ENCODE data around the gene KRTAP10-12. TPM values are rescaled to one million over a fixed set of nuclear protein-coding genes. Genes with fewer than 3 reads are reported as not detected.

KRTAP10-12 gene
- total RNA-seq, 1 donor from 2014 or later: not detected

GRCh38 chr21:44741921-44742320 lies 44.9 kb downstream of the KRTAP10-12 start:
- no peaks in the 10 kb centered on the region for H3K36me3 Mint-ChIP-seq
- H3K27ac Mint-ChIP-seq: no peak overlapping the region
- peaks cover 11% of the 10 kb centered on the region for H3K4me1 Mint-ChIP-seq (ENCODE audit: unreplicated experiment)
- TF ChIP-seq CTCF (conservative IDR thresholded peaks at IDR 0.05): no peak
- H3K9me3 Mint-ChIP-seq: no peaks in the 10 kb centered on the region
- no peak for DNase-seq (ENCODE audit: extremely low spot score, unreplicated experiment)
- peaks cover 6% of the 10 kb centered on the region for H3K27me3 Mint-ChIP-seq
- no peak overlapping the region for H3K4me3 Mint-ChIP-seq

GRCh38 chr21:44742418-44743153 lies 45.6 kb downstream of the KRTAP10-12 start:
- peak; percentile 53 for TF ChIP-seq CTCF (conservative IDR thresholded peaks at IDR 0.05)
- peaks cover 5% of the 10 kb centered on the region for H3K27me3 Mint-ChIP-seq
- H3K27ac Mint-ChIP-seq: no peak overlapping the region
- no peaks in the 10 kb centered on the region for H3K9me3 Mint-ChIP-seq
- peaks cover 7% of the 10 kb centered on the region for H3K4me1 Mint-ChIP-seq (ENCODE audit: unreplicated experiment)
- H3K36me3 Mint-ChIP-seq: no peaks in the 10 kb centered on the region
- no peak for DNase-seq (ENCODE audit: extremely low spot score, unreplicated experiment)
- no peak overlapping the region for H3K4me3 Mint-ChIP-seq

Other genes starting within 250 kb of the KRTAP10-12 start
- 6.4 and 8.7 TPM in 2 replicates for gene LRRC3, start 241.7 kb upstream of the KRTAP10-12 start, total RNA-seq (ENCODE audit: low replicate concordance)
- not detected in 2 replicates for gene KRTAP10-1, start 157.0 kb upstream of the KRTAP10-12 start, total RNA-seq (ENCODE audit: low replicate concordance)
- gene KRTAP10-2, start 145.7 kb upstream of the KRTAP10-12 start, total RNA-seq (ENCODE audit: low replicate concordance): not detected in 2 replicates
- not detected in 2 replicates for gene KRTAP10-3, start 138.4 kb upstream of the KRTAP10-12 start, total RNA-seq (ENCODE audit: low replicate concordance)
- gene KRTAP10-4, start 123.4 kb upstream of the KRTAP10-12 start, total RNA-seq (ENCODE audit: low replicate concordance): not detected in 2 replicates
- not detected in 2 replicates for gene KRTAP10-5, start 116.6 kb upstream of the KRTAP10-12 start, total RNA-seq (ENCODE audit: low replicate concordance)
- not detected in 2 replicates for gene KRTAP10-6, start 104.7 kb upstream of the KRTAP10-12 start, total RNA-seq (ENCODE audit: low replicate concordance)
- gene KRTAP10-7, start 96.6 kb upstream of the KRTAP10-12 start, total RNA-seq (ENCODE audit: low replicate concordance): not detected in 2 replicates
- not detected in 2 replicates for gene KRTAP10-8, start 85.1 kb upstream of the KRTAP10-12 start, total RNA-seq (ENCODE audit: low replicate concordance)
- not detected in 2 replicates for gene KRTAP10-9, start 70.1 kb upstream of the KRTAP10-12 start, total RNA-seq (ENCODE audit: low replicate concordance)
- not detected in 2 replicates for gene KRTAP10-10, start 59.8 kb upstream of the KRTAP10-12 start, total RNA-seq (ENCODE audit: low replicate concordance)
- gene KRTAP10-11, start 50.8 kb upstream of the KRTAP10-12 start, total RNA-seq (ENCODE audit: low replicate concordance): not detected in 2 replicates
- not detected in 2 replicates for gene KRTAP12-4, start 42.5 kb upstream of the KRTAP10-12 start, total RNA-seq (ENCODE audit: low replicate concordance)
- gene KRTAP12-3, start 39.2 kb upstream of the KRTAP10-12 start, total RNA-seq (ENCODE audit: low replicate concordance): not detected in 2 replicates
- gene KRTAP12-2, start 30.2 kb upstream of the KRTAP10-12 start, total RNA-seq (ENCODE audit: low replicate concordance): not detected in 2 replicates
- not detected in 2 replicates for gene KRTAP12-1, start 15.0 kb upstream of the KRTAP10-12 start, total RNA-seq (ENCODE audit: low replicate concordance)
- 0.34 and 0.59 TPM in 2 replicates for gene TSPEAR, start 14.4 kb downstream of the KRTAP10-12 start, total RNA-seq (ENCODE audit: low replicate concordance)
- 75.6 and 92.4 TPM in 2 replicates for gene UBE2G2, start 104.6 kb downstream of the KRTAP10-12 start, total RNA-seq (ENCODE audit: low replicate concordance)
- 61.0 and 81.2 TPM in 2 replicates for gene SUMO3, start 120.9 kb downstream of the KRTAP10-12 start, total RNA-seq (ENCODE audit: low replicate concordance)
- gene PTTG1IP, start 176.5 kb downstream of the KRTAP10-12 start, total RNA-seq (ENCODE audit: low replicate concordance): 168 and 195 TPM in 2 replicates
- gene ITGB2, start 223.7 kb downstream of the KRTAP10-12 start, total RNA-seq (ENCODE audit: low replicate concordance): 0.36 and 0.80 TPM in 2 replicates
- gene SLX9, start 242.9 kb downstream of the KRTAP10-12 start, total RNA-seq (ENCODE audit: low replicate concordance): 25.6 and 33.3 TPM in 2 replicates

Data from type B pancreatic cell (in vitro differentiated cells).